ENCODE data around the gene TAAR1. TPM values are rescaled to one million over a fixed set of nuclear protein-coding genes. Genes with fewer than 3 reads are reported as not detected.

Gene TAAR1, protein sequence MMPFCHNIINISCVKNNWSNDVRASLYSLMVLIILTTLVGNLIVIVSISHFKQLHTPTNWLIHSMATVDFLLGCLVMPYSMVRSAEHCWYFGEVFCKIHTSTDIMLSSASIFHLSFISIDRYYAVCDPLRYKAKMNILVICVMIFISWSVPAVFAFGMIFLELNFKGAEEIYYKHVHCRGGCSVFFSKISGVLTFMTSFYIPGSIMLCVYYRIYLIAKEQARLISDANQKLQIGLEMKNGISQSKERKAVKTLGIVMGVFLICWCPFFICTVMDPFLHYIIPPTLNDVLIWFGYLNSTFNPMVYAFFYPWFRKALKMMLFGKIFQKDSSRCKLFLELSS
- total RNA-seq (not detected in 2 replicates), polyA plus RNA-seq (not detected in 2 replicates), polyA minus RNA-seq (not detected in 2 replicates), Bru-seq, nascent RNA (not detected), BruChase-seq, experiment 1, labeled RNA remaining after a 6-hour chase (not detected), BruChase-seq, experiment 2, labeled RNA remaining after a 2-hour chase (not detected)
- not detected in 2 replicates for polyA plus RNA-seq (2011; cell fraction: cytosol; rRNA removed)
- polyA plus RNA-seq (2011; cell fraction: nucleus; rRNA removed) = not detected in 2 replicates
- polyA plus RNA-seq (2012) = not detected in 2 replicates
- not detected for polyA minus RNA-seq (2011; cell fraction: cytosol; rRNA and poly(A)+ RNA removed)
- not detected in 2 replicates for polyA minus RNA-seq (2011; cell fraction: nucleus; rRNA and poly(A)+ RNA removed)
- long read RNA-seq = 0 reads

DNA sequence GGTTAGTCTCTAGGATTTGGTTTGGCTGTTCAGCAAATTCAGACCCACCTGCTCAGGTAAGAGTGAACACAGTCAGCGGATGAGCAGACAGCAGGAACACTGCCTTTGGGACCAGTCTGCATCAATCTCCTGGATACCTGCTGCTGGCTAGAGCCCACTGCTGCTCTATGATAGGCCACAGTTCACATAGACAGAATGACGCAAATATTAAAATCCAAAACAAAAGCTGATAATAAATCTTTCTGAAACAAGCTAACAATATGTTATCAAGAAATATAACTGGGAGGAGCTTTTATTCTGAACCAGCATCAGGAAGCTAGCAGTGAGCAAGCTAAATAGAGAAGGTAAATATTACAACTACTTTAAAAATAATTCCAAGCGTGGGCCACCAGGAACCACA is at the start of gene TAAR1:
TSS of gene TAAR1 (minus strand) at position 101 of the 400 bp plus-strand sequence. CDS start 13,179 bp downstream, outside the sequence.
- Histone ChIP-seq H3K4me1 (ENCODE audit: control insufficient read depth, extremely low read depth, insufficient read depth, low read length) (peaks cover 2% of the 10 kb centered on the region), H3K27me3 (ENCODE audit: control insufficient read depth in 2 of 2, insufficient read depth in 2 of 2, low read length in 2 of 2) (peaks cover 0 to 2% of the 10 kb centered on the region in 2 experiments), H3K27ac (ENCODE audit: insufficient read depth, low read depth, low read length) (no peak within 1 kb of the TSS), H3K9ac (replicated peaks; ENCODE audit: extremely low read depth, insufficient read depth, low read length) (no peak within 1 kb of the TSS), H3K9me1 (replicated peaks; ENCODE audit: control insufficient read depth, extremely low read depth, insufficient read depth, low read length) (no peaks in the 10 kb centered on the region), H3K36me3 (ENCODE audit: control insufficient read depth in 2 of 2, extremely low read depth in 1 of 2, insufficient read depth in 2 of 2, low read length in 2 of 2) (no peaks in the 10 kb centered on the region), H3K4me3 (replicated peaks in 1 of 3; ENCODE audit: insufficient read depth in 1 of 3, low read depth in 1 of 3, low read length in 3 of 3) (no peak within 1 kb of the TSS), H3K9me3 (replicated peaks; ENCODE audit: control insufficient read depth, insufficient read depth, low read length) (no peaks in the 10 kb centered on the region), H3K79me2 (ENCODE audit: control insufficient read depth, insufficient read depth, low read length) (no peaks in the 10 kb centered on the region), H4K20me1 (replicated peaks; ENCODE audit: control insufficient read depth, extremely low read depth, insufficient read depth, low read length) (no peaks in the 10 kb centered on the region), H2AFZ (ENCODE audit: low read depth, low read length) (no peak within 1 kb of the TSS), H3K4me2 (ENCODE audit: insufficient read depth, low read length) (no peak within 1 kb of the TSS)
- FAIRE-seq (no peak), DNase-seq (ENCODE audit: low read depth, low spot score) (no peak)
- dilution Hi-C loops (cut with MboI; ENCODE audit: extremely low pct_ligation_motif_present, low sequenced_read_pairs) = no loop called here
- intact Hi-C loops (cut with micrococcal nuclease) = no loop called here
- POLR2A ChIA-PET = no interaction called here
- CTCF ChIA-PET = interaction anchor here (1.1 to 1.9 kb wide), 2 partner anchors 11 to 16 kb away, joined by 3 to 8 read pairs; no protein-coding TSS in a partner anchor
- no peak for TF ChIP-seq POLR2A (IDR thresholded peaks at IDR 0.05; ENCODE audit: low read depth, low read length)
- no TSS peak for BruUV-seq (replicated peaks)

- Histone ChIP-seq H3K27me3 (ENCODE audit: control insufficient read depth in 2 of 2, insufficient read depth in 2 of 2, low read length in 2 of 2) (no peaks in the 10 kb centered on the region), H3K4me2 (ENCODE audit: insufficient read depth, low read length) (no peak overlapping the region)
- FAIRE-seq = no peak
Measured at GRCh38 chr6:132708771-132709170, 49.8 kb upstream of the TAAR1 start.

More at GRCh38 chr6:132708771-132709170, 49.8 kb upstream of the TAAR1 start:
- Histone ChIP-seq H3K79me2 (ENCODE audit: control insufficient read depth, insufficient read depth, low read length) (no peaks in the 10 kb centered on the region), H3K4me3 (replicated peaks in 1 of 3; ENCODE audit: insufficient read depth in 1 of 3, low read depth in 1 of 3, low read length in 3 of 3) (no peak overlapping the region), H3K27ac (ENCODE audit: insufficient read depth, low read depth, low read length) (no peak overlapping the region), H3K36me3 (ENCODE audit: control insufficient read depth in 2 of 2, extremely low read depth in 1 of 2, insufficient read depth in 2 of 2, low read length in 2 of 2) (no peaks in the 10 kb centered on the region), H2AFZ (ENCODE audit: low read depth, low read length) (no peak overlapping the region), H3K9me3 (replicated peaks; ENCODE audit: control insufficient read depth, insufficient read depth, low read length) (no peaks in the 10 kb centered on the region), H4K20me1 (replicated peaks; ENCODE audit: control insufficient read depth, extremely low read depth, insufficient read depth, low read length) (no peaks in the 10 kb centered on the region), H3K9me1 (replicated peaks; ENCODE audit: control insufficient read depth, extremely low read depth, insufficient read depth, low read length) (no peaks in the 10 kb centered on the region), H3K9ac (replicated peaks; ENCODE audit: extremely low read depth, insufficient read depth, low read length) (no peak overlapping the region), H3K4me1 (ENCODE audit: control insufficient read depth, extremely low read depth, insufficient read depth, low read length) (no peaks in the 10 kb centered on the region)
- ChIA-PET CTCF (no interaction called here), POLR2A (no interaction called here)
- intact Hi-C loops (cut with micrococcal nuclease) (no loop called here), dilution Hi-C loops (cut with MboI; ENCODE audit: extremely low pct_ligation_motif_present, low sequenced_read_pairs) (no loop called here)
- TF ChIP-seq, protein P1, sequence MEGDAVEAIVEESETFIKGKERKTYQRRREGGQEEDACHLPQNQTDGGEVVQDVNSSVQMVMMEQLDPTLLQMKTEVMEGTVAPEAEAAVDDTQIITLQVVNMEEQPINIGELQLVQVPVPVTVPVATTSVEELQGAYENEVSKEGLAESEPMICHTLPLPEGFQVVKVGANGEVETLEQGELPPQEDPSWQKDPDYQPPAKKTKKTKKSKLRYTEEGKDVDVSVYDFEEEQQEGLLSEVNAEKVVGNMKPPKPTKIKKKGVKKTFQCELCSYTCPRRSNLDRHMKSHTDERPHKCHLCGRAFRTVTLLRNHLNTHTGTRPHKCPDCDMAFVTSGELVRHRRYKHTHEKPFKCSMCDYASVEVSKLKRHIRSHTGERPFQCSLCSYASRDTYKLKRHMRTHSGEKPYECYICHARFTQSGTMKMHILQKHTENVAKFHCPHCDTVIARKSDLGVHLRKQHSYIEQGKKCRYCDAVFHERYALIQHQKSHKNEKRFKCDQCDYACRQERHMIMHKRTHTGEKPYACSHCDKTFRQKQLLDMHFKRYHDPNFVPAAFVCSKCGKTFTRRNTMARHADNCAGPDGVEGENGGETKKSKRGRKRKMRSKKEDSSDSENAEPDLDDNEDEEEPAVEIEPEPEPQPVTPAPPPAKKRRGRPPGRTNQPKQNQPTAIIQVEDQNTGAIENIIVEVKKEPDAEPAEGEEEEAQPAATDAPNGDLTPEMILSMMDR (IDR thresholded peaks at IDR 0.05; ENCODE audit: extremely low read depth in 1 of 2, insufficient read depth in 1 of 2, low read depth in 1 of 2, low read length in 2 of 2) = no peak
- TF ChIP-seq JUN (IDR thresholded peaks at IDR 0.05; ENCODE audit: borderline replicate concordance, insufficient read depth, insufficient read length, low read depth) (no peak), GATA2 (IDR thresholded peaks at IDR 0.05; ENCODE audit: insufficient read depth, insufficient read length, low read depth, low read length) (no peak), FOS (IDR thresholded peaks at IDR 0.05; ENCODE audit: borderline replicate concordance, insufficient read depth, low read length) (no peak), POLR2A (IDR thresholded peaks at IDR 0.05; ENCODE audit: low read depth, low read length) (no peak), EZH2 (IDR thresholded peaks at IDR 0.05; ENCODE audit: borderline replicate concordance, low read depth, low read length, severe bottlenecking) (no peak), POLR2AphosphoS5 (IDR thresholded peaks at IDR 0.05; ENCODE audit: insufficient read depth, low read depth, low read length) (no peak), MYC (IDR thresholded peaks at IDR 0.05; ENCODE audit: low read depth, low read length) (no peak)
- TF ChIP-seq, protein P2, sequence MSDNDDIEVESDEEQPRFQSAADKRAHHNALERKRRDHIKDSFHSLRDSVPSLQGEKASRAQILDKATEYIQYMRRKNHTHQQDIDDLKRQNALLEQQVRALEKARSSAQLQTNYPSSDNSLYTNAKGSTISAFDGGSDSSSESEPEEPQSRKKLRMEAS (IDR thresholded peaks at IDR 0.05; ENCODE audit: insufficient read depth, insufficient read length) = no peak
- no TSS peak for BruUV-seq (replicated peaks)
- no peak for DNase-seq (ENCODE audit: low read depth, low spot score)
